NCI-H1694 treated with DMSO at 0.1 percent for 48 hours (cell line): ENCODE data around the gene SRXN1.
A peak's percentile ranks its signal among the peaks of the same experiment; 100 is the strongest.
"Not testable (repeated sequence)": the region's sequence is repeated elsewhere in the genome, so short reads cannot be mapped to it uniquely, and the experiment has no call there.

Experiments used
- DNase-seq: peaks from one replicate; lab custom pipeline; 2025; lab: John Stamatoyannopoulos, UW

The SRXN1 gene

GRCh38 chr20:653110-653589 lies at the start of gene SRXN1:
TSS of gene SRXN1 (minus strand) at chr20:653200. CDS start at chr20:653185, 15 bp downstream.
- no peak for DNase-seq

GRCh38 chr20:701401-702129 lies 48.6 kb upstream of the SRXN1 start:
- DNase-seq = no peak

GRCh38 chr20:699811-700338 lies 46.9 kb upstream of the SRXN1 start:
- DNase-seq = no peak

- DNase-seq = no peak
Observed at GRCh38 chr20:699342-699741, 46.3 kb upstream of the SRXN1 start.

GRCh38 chr20:698276-698675 lies 45.3 kb upstream of the SRXN1 start:
- DNase-seq = no peak

GRCh38 chr20:697826-698225 lies 44.8 kb upstream of the SRXN1 start:
- no peak for DNase-seq

GRCh38 chr20:695165-695866 lies 42.3 kb upstream of the SRXN1 start:
- no peak for DNase-seq

- no peak for DNase-seq
Observed at GRCh38 chr20:694496-694895, 41.5 kb upstream of the SRXN1 start.

- not testable (repeated sequence) for DNase-seq
Observed at GRCh38 chr20:693786-694185, 40.8 kb upstream of the SRXN1 start.

- DNase-seq = no peak
Observed at GRCh38 chr20:692044-692443, 39.0 kb upstream of the SRXN1 start.

- DNase-seq = no peak
Observed at GRCh38 chr20:689947-690346, 36.9 kb upstream of the SRXN1 start.

GRCh38 chr20:689348-689747 lies 36.3 kb upstream of the SRXN1 start:
- no peak for DNase-seq

GRCh38 chr20:688809-689212 lies 35.8 kb upstream of the SRXN1 start:
- DNase-seq = peak; percentile 7

- no peak for DNase-seq
Observed at GRCh38 chr20:687468-688203, 34.6 kb upstream of the SRXN1 start.

- no peak for DNase-seq
Observed at GRCh38 chr20:684676-685319, 31.8 kb upstream of the SRXN1 start.

- DNase-seq = no peak
Observed at GRCh38 chr20:682123-682522, 29.1 kb upstream of the SRXN1 start.

GRCh38 chr20:680638-681187 lies 27.7 kb upstream of the SRXN1 start:
- no peak for DNase-seq

- no peak for DNase-seq
Observed at GRCh38 chr20:677957-678356, 25.0 kb upstream of the SRXN1 start.

GRCh38 chr20:676967-677366 lies 24.0 kb upstream of the SRXN1 start:
- DNase-seq = no peak

- peak; percentile 13 for DNase-seq
Observed at GRCh38 chr20:676315-676937, 23.4 kb upstream of the SRXN1 start.
